Fibroblast of skin of left biceps (primary cell): ENCODE data around the gene NEK8.

Source experiments
- DNase-seq, 2 experiments: peaks; one replicate each; pipeline ENCODE4 v3.0.0-alpha.2; 2013; ENCODE audit warnings: low read depth in 2 of 2

NEK8 gene

GRCh38 chr17:28728364-28729200, at the start of gene NEK8:
TSS of gene NEK8 (plus strand) at chr17:28728788. CDS start at chr17:28728814, 26 bp downstream.
- peak; percentile 70 to 76 for DNase-seq

- DNase-seq: no peak
These were observed 45.9 kb upstream of the NEK8 start for GRCh38 chr17:28682655-28683054.

- DNase-seq: no peak
These were observed 43.6 kb upstream of the NEK8 start for GRCh38 chr17:28684963-28685362.

- DNase-seq: no peak
These were observed 43.2 kb upstream of the NEK8 start for GRCh38 chr17:28685366-28685765.

GRCh38 chr17:28686296-28686695, 42.3 kb upstream of the NEK8 start:
- DNase-seq: no peak

- no peak for DNase-seq
These were observed 40.1 kb upstream of the NEK8 start for GRCh38 chr17:28688481-28688880.

- DNase-seq: no peak
These were observed 39.6 kb upstream of the NEK8 start for GRCh38 chr17:28689011-28689410.

- DNase-seq: no peak
These were observed 34.7 kb upstream of the NEK8 start for GRCh38 chr17:28693869-28694268.

- DNase-seq: no peak
These were observed 30.2 kb upstream of the NEK8 start for GRCh38 chr17:28698253-28698941.

GRCh38 chr17:28700278-28700677, 28.3 kb upstream of the NEK8 start:
- DNase-seq: no peak

GRCh38 chr17:28700830-28701492, 27.6 kb upstream of the NEK8 start:
- no peak for DNase-seq

GRCh38 chr17:28702026-28702751, 26.4 kb upstream of the NEK8 start:
- DNase-seq: no peak

- DNase-seq: no peak
These were observed 25.8 kb upstream of the NEK8 start for GRCh38 chr17:28702752-28703150.

GRCh38 chr17:28703552-28704218, 24.9 kb upstream of the NEK8 start:
- no peak for DNase-seq

GRCh38 chr17:28704219-28704858, 24.2 kb upstream of the NEK8 start:
- no peak for DNase-seq

- DNase-seq: no peak
These were observed 23.4 kb upstream of the NEK8 start for GRCh38 chr17:28705074-28705659.

GRCh38 chr17:28705728-28706334, 22.8 kb upstream of the NEK8 start:
- no peak for DNase-seq

- no peak for DNase-seq
These were observed 21.9 kb upstream of the NEK8 start for GRCh38 chr17:28706471-28707338.

GRCh38 chr17:28707339-28707720, 21.3 kb upstream of the NEK8 start:
- no peak for DNase-seq
